ENCODE results near the gene MAP4.

GRCh38 chr3:47949979-47950378 lies 66.2 kb downstream of the MAP4 start:
- no peak for TF ChIP-seq ZFP62 (CRISPR knock-in tag; IDR thresholded peaks at IDR 0.05)
- TF ChIP-seq ZNF253 (CRISPR knock-in tag; IDR thresholded peaks at IDR 0.05; ENCODE audit: borderline replicate concordance) = no peak
- TF ChIP-seq GTF2F1 (IDR thresholded peaks at IDR 0.05; ENCODE audit: low read length) = no peak
- no peak for TF ChIP-seq ZKSCAN8 (CRISPR knock-in tag; IDR thresholded peaks at IDR 0.05; ENCODE audit: borderline replicate concordance)
- TF ChIP-seq POLR2A (IDR thresholded peaks at IDR 0.05; ENCODE audit: insufficient read depth in 1 of 2, low read depth in 2 of 2, low read length in 2 of 2) = no peak
- no peak for TF ChIP-seq RXRA (CRISPR knock-in tag; IDR thresholded peaks at IDR 0.05)
- TF ChIP-seq THAP8 (CRISPR knock-in tag; IDR thresholded peaks at IDR 0.05; ENCODE audit: borderline replicate concordance) = no peak
- no peak for TF ChIP-seq ZSCAN5A (CRISPR knock-in tag; IDR thresholded peaks at IDR 0.05; ENCODE audit: borderline replicate concordance)
- no peak for TF ChIP-seq ZNF281 (CRISPR knock-in tag; IDR thresholded peaks at IDR 0.05; ENCODE audit: borderline replicate concordance)
